H1 (cell line): ENCODE data around the gene MATK. TPM values are rescaled to one million over a fixed set of nuclear protein-coding genes. Genes with fewer than 3 reads are reported as not detected.

Experiments used
- CTCF ChIA-PET: fragments of 300-600 bp; sonication (Branson Sonifier 250); formaldehyde crosslinking; loops from one replicate; lab custom pipeline; 2021; ENCODE audit not compliant: partially characterized antibody; lab: Charles Lee
- POLR2A ChIA-PET: fragments of 300-600 bp; sonication (Branson Sonifier 250); formaldehyde crosslinking; loops from one replicate; lab custom pipeline; 2021; ENCODE audit warnings: inconsistent platforms; ENCODE audit not compliant: partially characterized antibody; lab: Charles Lee
- DNase-seq, 2 experiments: peaks; one replicate each; pipeline versions ENCODE4 v3.0.0 to v3.0.0-alpha.2; 2010 to 2022; ENCODE audit warnings: low spot score in 2 of 2, low read depth in 1 of 2, mixed read lengths in 1 of 2
- FAIRE-seq: peaks from 2 replicates; lab custom pipeline; 2011; peaks lifted over from hg19 to GRCh38; lab: Jason Lieb, UNC
- H2AFZ ChIP-seq: 2 replicates; pipeline ENCODE4 v1.8.1; 2012; ENCODE audit warnings: low read length, inconsistent platforms
- H2AK5ac ChIP-seq: 2 replicates; pipeline ENCODE4 v1.6.1; 2013; ENCODE audit warnings: low read depth, low read length
- H2BK120ac ChIP-seq: replicated peaks from 2 replicates; pipeline ENCODE3; 2013; ENCODE audit warnings: low read depth, low read length, inconsistent platforms
- H2BK12ac ChIP-seq: 2 replicates; pipeline ENCODE4 v1.6.1; 2013; ENCODE audit warnings: low read depth, low read length
- H2BK15ac ChIP-seq: 2 replicates; pipeline ENCODE4 v1.6.1; 2013; ENCODE audit warnings: low read length
- H2BK20ac ChIP-seq: 2 replicates; pipeline ENCODE4 v1.6.1; 2013; ENCODE audit warnings: low read length
- H2BK5ac ChIP-seq: 2 replicates; pipeline ENCODE4 v1.6.1; 2013; ENCODE audit warnings: low read depth, low read length
- H3K14ac ChIP-seq: 2 replicates; pipeline ENCODE4 v1.6.1; 2013; ENCODE audit warnings: inconsistent platforms; ENCODE audit not compliant: insufficient read length
- H3K18ac ChIP-seq: 2 replicates; pipeline ENCODE4 v1.6.1; 2013; ENCODE audit warnings: low read length; ENCODE audit errors: extremely low read depth
- H3K23ac ChIP-seq: 2 replicates; pipeline ENCODE4 v1.6.1; 2013; ENCODE audit warnings: inconsistent platforms; ENCODE audit not compliant: insufficient read length
- H3K23me2 ChIP-seq: 2 replicates; pipeline ENCODE4 v1.6.1; 2013; ENCODE audit warnings: low read depth, low read length
- H3K27ac ChIP-seq: 2 replicates; pipeline ENCODE4 v1.6.1; 2011; ENCODE audit warnings: low read depth, low read length, inconsistent platforms
- H3K27me3 ChIP-seq, 4 experiments: replicated peaks in 1 of 4; 1 replicate in 1 of 4; 2 replicates in 3 of 4; pipeline versions ENCODE4 v1.6.1 to v1.8.1; 2011 to 2013; ENCODE audit warnings: low read length in 3 of 4, mild to moderate bottlenecking in 3 of 4, inconsistent platforms in 2 of 4, mixed read lengths in 2 of 4, moderate library complexity in 1 of 4; ENCODE audit not compliant: control insufficient read depth in 3 of 4, insufficient read depth in 3 of 4; ENCODE audit errors: extremely low read depth in 1 of 4
- H3K36me3 ChIP-seq, 4 experiments: 2 replicates each; pipeline versions ENCODE4 v1.6.1 to v1.8.1; 2011 to 2013; ENCODE audit warnings: mild to moderate bottlenecking in 4 of 4, low read length in 3 of 4, moderate library complexity in 2 of 4, control low read depth in 1 of 4, inconsistent platforms in 1 of 4; ENCODE audit not compliant: insufficient read depth in 4 of 4, control insufficient read depth in 2 of 4
- H3K4ac ChIP-seq: replicated peaks from 2 replicates; pipeline ENCODE3; 2013; ENCODE audit warnings: low read length, low read depth, mixed read lengths, inconsistent platforms; ENCODE audit not compliant: insufficient read length
- H3K4me1 ChIP-seq, 4 experiments: replicated peaks in 1 of 4; 1 replicate in 1 of 4; 2 replicates in 3 of 4; pipeline versions ENCODE4 v1.6.1 to v1.8.1; 2011 to 2013; ENCODE audit warnings: low read length in 3 of 4, inconsistent platforms in 2 of 4, mixed read lengths in 1 of 4; ENCODE audit not compliant: insufficient read depth in 4 of 4, control insufficient read depth in 3 of 4
- H3K4me2 ChIP-seq, 2 experiments: 2 replicates each; pipeline versions ENCODE4 v1.6.1 to v1.8.1; 2011 to 2013; ENCODE audit warnings: low read depth in 2 of 2, low read length in 2 of 2, control low read depth in 1 of 2, inconsistent platforms in 1 of 2, mild to moderate bottlenecking in 1 of 2; ENCODE audit not compliant: insufficient read depth in 1 of 2
- H3K4me3 ChIP-seq, 4 experiments: fragments of 200-600, 300-600 bp in 1 of 4; sonication (generic), shearing (Covaris generic), sonication (Bioruptor Twin) in 1 of 4; 2 replicates each; pipeline versions ENCODE4 v1.5.1 to v1.8.1; 2011 to 2016; ENCODE audit warnings: low read length in 4 of 4, low read depth in 3 of 4, control low read depth in 2 of 4, inconsistent platforms in 2 of 4, mild to moderate bottlenecking in 2 of 4, mixed read lengths in 1 of 4, moderate library complexity in 1 of 4; ENCODE audit not compliant: insufficient read depth in 2 of 4; ENCODE audit errors: extremely low read depth in 1 of 4
- H3K56ac ChIP-seq: replicated peaks from 2 replicates; pipeline ENCODE3; 2013; ENCODE audit warnings: low read depth, mild to moderate bottlenecking, mixed read lengths, low read length, inconsistent platforms; ENCODE audit not compliant: insufficient read length
- H3K79me1 ChIP-seq: 2 replicates; pipeline ENCODE4 v1.6.1; 2013; ENCODE audit warnings: low read depth, low read length, control low read depth
- H3K79me2 ChIP-seq, 2 experiments: 2 replicates each; pipeline versions ENCODE4 v1.6.1 to v1.8.1; 2012 to 2013; ENCODE audit warnings: low read length in 2 of 2, mild to moderate bottlenecking in 2 of 2, inconsistent platforms in 1 of 2; ENCODE audit not compliant: insufficient read depth in 2 of 2, control insufficient read depth in 1 of 2
- H3K9ac ChIP-seq, 4 experiments: replicated peaks in 1 of 4; 1 replicate in 1 of 4; 2 replicates in 3 of 4; pipeline versions ENCODE4 v1.6.1 to v1.8.1; 2011 to 2013; ENCODE audit warnings: low read depth in 3 of 4, low read length in 3 of 4, control low read depth in 2 of 4, mild to moderate bottlenecking in 2 of 4, moderate library complexity in 2 of 4, inconsistent platforms in 1 of 4; ENCODE audit errors: extremely low read depth in 1 of 4
- H3K9me3 ChIP-seq, 2 experiments: 2 replicates each; pipeline versions ENCODE4 v1.6.1 to v1.8.1; 2012 to 2013; ENCODE audit warnings: mild to moderate bottlenecking in 2 of 2, moderate library complexity in 2 of 2, control low read depth in 1 of 2, inconsistent platforms in 1 of 2, low read depth in 1 of 2, low read length in 1 of 2, mixed read lengths in 1 of 2; ENCODE audit not compliant: insufficient read depth in 2 of 2
- H4K20me1 ChIP-seq, 2 experiments: replicated peaks in 1 of 2; 2 replicates each; pipeline versions ENCODE3 to v1.8.1; 2011 to 2013; ENCODE audit warnings: inconsistent platforms in 2 of 2, low read length in 2 of 2, mild to moderate bottlenecking in 1 of 2; ENCODE audit not compliant: insufficient read depth in 2 of 2, control insufficient read depth in 1 of 2
- H4K5ac ChIP-seq: 2 replicates; pipeline ENCODE4 v1.6.1; 2013; ENCODE audit warnings: low read length, low read depth, mixed read lengths, inconsistent platforms; ENCODE audit not compliant: insufficient read length
- H4K8ac ChIP-seq: 2 replicates; pipeline ENCODE4 v1.8.0; 2013; ENCODE audit warnings: mild to moderate bottlenecking, moderate library complexity, low read length, inconsistent platforms; ENCODE audit not compliant: insufficient read depth; ENCODE audit errors: extremely low read depth
- H4K91ac ChIP-seq: replicated peaks from 2 replicates; pipeline ENCODE3; 2013; ENCODE audit warnings: low read length, mixed read lengths, inconsistent platforms; ENCODE audit not compliant: insufficient read length
- ASH2L ChIP-seq: fragments of 200-600, 300-600 bp; sonication (generic); IDR thresholded peaks from one replicate; pipeline ENCODE4 v1.7.1; 2017; ENCODE audit warnings: low read length
- CEBPB ChIP-seq: IDR thresholded peaks from 2 replicates; pipeline ENCODE4 v1.6.1; 2012; ENCODE audit warnings: low read depth, low read length
- CHD1 ChIP-seq: IDR thresholded peaks from 2 replicates; pipeline ENCODE4 v1.6.1; 2012; ENCODE audit warnings: low read depth, low read length, improper control_type of control experiment
- CREB1 ChIP-seq: IDR thresholded peaks from 2 replicates; pipeline ENCODE4 v1.6.1; 2012; ENCODE audit warnings: inconsistent platforms
- CTBP2 ChIP-seq: IDR thresholded peaks from 2 replicates; pipeline ENCODE4 v1.7.0; 2011; ENCODE audit warnings: borderline replicate concordance, mild to moderate bottlenecking, moderate library complexity, mixed read lengths, low read length; ENCODE audit not compliant: insufficient read depth, insufficient read length
- EP300 ChIP-seq, 2 experiments: IDR thresholded peaks; 1 replicate in 1 of 2; 2 replicates in 1 of 2; pipeline ENCODE4 v1.6.1; 2011 to 2012; ENCODE audit warnings: low read depth in 2 of 2, low read length in 2 of 2, mild to moderate bottlenecking in 2 of 2, borderline replicate concordance in 1 of 2, inconsistent platforms in 1 of 2, moderate library complexity in 1 of 2
- GTF2F1 ChIP-seq: IDR thresholded peaks from 2 replicates; pipeline ENCODE4 v1.6.1; 2012; ENCODE audit warnings: low read depth, low read length, improper control_type of control experiment, borderline replicate concordance
- JUND ChIP-seq: IDR thresholded peaks from 2 replicates; pipeline ENCODE4 v1.6.1; 2011; ENCODE audit warnings: mild to moderate bottlenecking, improper control_type of control experiment, low read length
- KDM1A ChIP-seq: fragments of 200-600, 300-600 bp; sonication (generic); IDR thresholded peaks from 2 replicates; pipeline ENCODE4 v1.7.1; 2016; ENCODE audit warnings: mild to moderate bottlenecking, low read length, borderline replicate concordance
- RNF2 ChIP-seq: fragments of 200-900, 300-1000 bp; sonication (generic); IDR thresholded peaks from 2 replicates; pipeline ENCODE4 v1.7.1; 2016; ENCODE audit warnings: borderline replicate concordance, low read depth, mild to moderate bottlenecking, antibody characterized with exemption, low read length; ENCODE audit not compliant: poor library complexity, severe bottlenecking; ENCODE audit errors: missing control alignments
- SIN3A ChIP-seq, 2 experiments: IDR thresholded peaks in 1 of 2; conservative IDR thresholded peaks in 1 of 2; 2 replicates each; pipeline ENCODE4 v1.6.1; 2011 to 2012; ENCODE audit warnings: low read length in 2 of 2, improper control_type of control experiment in 1 of 2, low read depth in 1 of 2, mild to moderate bottlenecking in 1 of 2
- SP2 ChIP-seq: IDR thresholded peaks from 2 replicates; pipeline ENCODE4 v1.6.1; 2012; ENCODE audit warnings: mild to moderate bottlenecking, low read length, inconsistent platforms
- WGBS, 2 experiments: shearing (Covaris generic) in 1 of 2; methylation state at CpG; one replicate each; pipeline versions ENCODE4 v1.1.6 to v1.1.7; 2013 to 2015; ENCODE audit warnings: low lambda C conversion rate in 2 of 2, mixed read lengths in 2 of 2, inconsistent platforms in 1 of 2, low coverage in 1 of 2, missing lambda C conversion rate in 1 of 2; ENCODE audit not compliant: insufficient replicate concordance in 2 of 2, insufficient coverage in 1 of 2, insufficient read length in 1 of 2; ENCODE audit errors: extremely low coverage in 1 of 2, missing lambda C conversion rate in 1 of 2; 5-methylcytosine and 5-hydroxymethylcytosine counted together
- polyA plus RNA-seq, 7 experiments: library from polyadenylated mRNA; depleted of rRNA in 3 of 7; stranded (reverse) in 5 of 7; unstranded in 2 of 7; fragments of >200 nt in 5 of 7; fragments of 200-250 nt in 2 of 7; gene quantifications; 1 replicate in 5 of 7; 2 replicates in 1 of 7; 4 replicates in 1 of 7; pipeline versions ENCODE4 v1.2.1 to v1.2.3, GENCODE V29; 2011 to 2013; ENCODE audit warnings: missing spikeins in 2 of 7, mixed read lengths in 2 of 7
- total RNA-seq: library from RNA; stranded (reverse); fragmentation: NEBNext Ultra II Directional; extraction: Animal tissue kit (Norgen Biotek cat#: 25700); gene quantifications from 2 replicates; pipeline ENCODE4 v1.2.1, GENCODE V29; 2021

The MATK gene
- total and polyA plus RNA-seq, 2 of the 8 experiments (the other 6 are each of a cell fraction or from before 2014, with no cell fraction given): 20.5 to 21.4 TPM

- H2AK5ac ChIP-seq: no peak overlapping the region
- H2BK20ac ChIP-seq: no peak overlapping the region
- no peak overlapping the region for H2BK12ac ChIP-seq
- no peak overlapping the region for H3K9ac ChIP-seq
- H3K4me1 ChIP-seq: peaks cover 0 to 3% (median 1%) of the 10 kb centered on the region in 4 experiments; a peak in 3 of 7 replicates
- no peak overlapping the region for H3K18ac ChIP-seq
- H4K8ac ChIP-seq: no peak overlapping the region; the same call in 1 of the 2 replicates
- H2BK120ac ChIP-seq: no peak overlapping the region
- no peak overlapping the region for H3K4ac ChIP-seq
- no peaks in the 10 kb centered on the region for H3K79me1 ChIP-seq
- CTCF ChIA-PET: no interaction called here
- DNase-seq: no peak
- POLR2A ChIA-PET: no interaction called here
- no peak overlapping the region for H3K56ac ChIP-seq
- peak overlapping the region; percentile 81 to 90 for H3K4me2 ChIP-seq
- peaks cover 4 to 6% of the 10 kb centered on the region in 2 experiments; a peak in 2 of 4 replicates for H3K9me3 ChIP-seq
- H4K20me1 ChIP-seq: no peaks in the 10 kb centered on the region
- H3K23ac ChIP-seq: no peak overlapping the region
- no peak overlapping the region for H4K5ac ChIP-seq
- no peak for FAIRE-seq
- peaks cover 6% of the 10 kb centered on the region; the same call in 1 of the 2 replicates for H3K23me2 ChIP-seq
- H3K27ac ChIP-seq: no peak overlapping the region
- H3K4me3 ChIP-seq: peak overlapping the region; percentile 32 to 59 (median 44)
- H4K91ac ChIP-seq: no peak overlapping the region
- no peak overlapping the region for H2BK15ac ChIP-seq
- no peak overlapping the region for H2AFZ ChIP-seq
- peaks cover 0 to 6% (median 4%) of the 10 kb centered on the region in 4 experiments; a peak in 5 of 7 replicates for H3K27me3 ChIP-seq
- no peaks in the 10 kb centered on the region for H3K79me2 ChIP-seq
- WGBS, 2 experiments: 60% methylated on average over 21 of the region's 21 CpGs; no CpG with 5 or more reads in 1 of the 2 experiments
- H3K36me3 ChIP-seq: no peaks in the 10 kb centered on the region
- TF ChIP-seq GTF2F1 (no peak), RNF2 (no peak), KDM1A (no peak), CEBPB (no peak), CREB1 (no peak), JUND (no peak), ASH2L (no peak), SIN3A (conservative IDR thresholded peaks at IDR 0.05 in 1 of 2, IDR thresholded peaks at IDR 0.05 in 1 of 2; ENCODE audit: low read depth in 1 of 2, low read length in 2 of 2) (no peak), CTBP2 (no peak), EP300 (IDR thresholded peaks at IDR 0.05; ENCODE audit: borderline replicate concordance in 1 of 2, low read depth in 2 of 2, low read length in 2 of 2) (no peak), SP2 (no peak), CHD1 (no peak)
- H3K14ac ChIP-seq: no peak overlapping the region
- no peak overlapping the region for H2BK5ac ChIP-seq
These were observed 14.8 kb upstream of the MATK start for GRCh38 chr19:3800996-3801395.
